ENCODE measurements around the gene FAM222A. TPM values are rescaled to one million over a fixed set of nuclear protein-coding genes. Genes with fewer than 3 reads are reported as not detected.

The FAM222A gene
- total RNA-seq, 5 donors from 2014 or later (not counting 1 experiment from before 2014, with no cell fraction given) = 0.95 to 4.2 (median 1.6) TPM

DNA sequence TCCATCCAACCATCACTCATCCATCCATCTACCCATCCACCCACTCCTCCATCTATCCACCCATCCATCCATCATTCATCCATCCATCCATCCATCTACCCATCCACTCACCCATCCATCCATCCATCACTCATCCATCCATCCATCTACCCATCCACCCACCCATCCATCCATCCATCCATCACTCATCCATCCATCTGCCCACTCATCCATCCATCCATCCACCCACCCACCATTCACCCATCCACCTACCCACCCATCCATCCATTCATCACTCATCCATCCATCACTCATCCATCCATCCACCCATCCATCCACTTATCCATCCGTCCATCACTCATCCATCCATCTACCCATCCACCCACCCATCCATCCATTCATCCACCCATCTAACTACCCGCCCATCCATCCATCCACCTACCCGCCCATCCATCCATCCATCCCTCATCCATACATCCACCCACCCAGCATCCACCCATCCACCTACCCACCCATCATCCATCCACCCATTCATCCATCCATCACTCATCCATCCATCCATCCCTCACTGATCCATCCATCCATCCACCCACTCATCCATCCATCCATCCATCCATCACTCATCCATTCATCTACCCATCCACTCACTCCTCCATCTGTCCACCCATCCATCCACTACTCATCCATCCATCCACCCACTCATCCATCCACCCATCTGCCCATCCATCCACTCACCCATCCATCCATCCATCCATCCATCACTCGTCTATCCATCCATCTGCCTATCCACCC is 95.4 kb downstream of the FAM222A start:
- H3K4me1 ChIP-seq (ENCODE audit: control insufficient read depth in 1 of 2, extremely low read depth in 1 of 2, insufficient read depth in 2 of 2, low read length in 2 of 2) = peaks cover 0 to 5% of the 10 kb centered on the region in 2 experiments
- 80% methylated on average over 4 of the region's 4 CpGs for WGBS (ENCODE audit: insufficient coverage)
- H3K4me3 Mint-ChIP-seq = no peak overlapping the region
- POLR2A ChIA-PET = no interaction called here
- no peaks in the 10 kb centered on the region for H3K36me3 ChIP-seq (ENCODE audit: control insufficient read depth in 2 of 2, extremely low read depth in 1 of 2, insufficient read depth in 1 of 2, low read length in 1 of 2)
- H3K27me3 ChIP-seq (replicated peaks in 1 of 2; ENCODE audit: control insufficient read depth in 2 of 2, extremely low read depth in 1 of 2, insufficient read depth in 2 of 2, low read length in 1 of 2) = peaks cover 0 to 28% of the 10 kb centered on the region in 2 experiments
- no peaks in the 10 kb centered on the region for H3K36me3 Mint-ChIP-seq
- no peak overlapping the region for H3K4me3 ChIP-seq (ENCODE audit: control insufficient read depth in 1 of 2, extremely low read depth in 1 of 2, low read length in 1 of 2)
- no peak for DNase-seq
- CTCF ChIA-PET = interaction anchor here in 1 of 2 donors (1.6 kb wide), 1 partner anchor 37 kb away, joined by 4 read pairs; no protein-coding TSS in a partner anchor
- peaks cover 0 to 3% of the 10 kb centered on the region in 2 donors for H3K27me3 Mint-ChIP-seq
- peaks cover 0 to 2% (median 0%) of the 10 kb centered on the region in 3 donors for H3K4me1 Mint-ChIP-seq
- no peaks in the 10 kb centered on the region for H3K9me3 Mint-ChIP-seq
- H3K9me3 ChIP-seq = no peaks in the 10 kb centered on the region
- H3K27ac Mint-ChIP-seq = no peak overlapping the region
- no peak overlapping the region for H3K27ac ChIP-seq (ENCODE audit: low read length)
- no peak for ATAC-seq (replicated peaks in 1 of 4)

- H3K4me3 Mint-ChIP-seq = no peak overlapping the region
- H3K27ac ChIP-seq (ENCODE audit: low read length) = no peak overlapping the region
Measured at GRCh38 chr12:109810954-109811623, 97.5 kb downstream of the FAM222A start.

GRCh38 chr12:109811624-109811995 is 98.0 kb downstream of the FAM222A start:
- Histone ChIP-seq H3K36me3 (ENCODE audit: control insufficient read depth in 2 of 2, extremely low read depth in 1 of 2, insufficient read depth in 1 of 2, low read length in 1 of 2) (no peaks in the 10 kb centered on the region), H3K4me1 (ENCODE audit: control insufficient read depth in 1 of 2, extremely low read depth in 1 of 2, insufficient read depth in 2 of 2, low read length in 2 of 2) (no peaks in the 10 kb centered on the region), H3K27me3 (replicated peaks in 1 of 2; ENCODE audit: control insufficient read depth in 2 of 2, extremely low read depth in 1 of 2, insufficient read depth in 2 of 2, low read length in 1 of 2) (peaks cover 0 to 35% of the 10 kb centered on the region in 2 experiments), H3K27ac (ENCODE audit: low read length) (no peak overlapping the region), H3K4me3 (ENCODE audit: control insufficient read depth in 1 of 2, extremely low read depth in 1 of 2, low read length in 1 of 2) (no peak overlapping the region), H3K9me3 (no peaks in the 10 kb centered on the region)
- POLR2A ChIA-PET = interaction anchor here in 1 of 2 donors (0.7 kb wide), 1 partner anchor 28 kb away, joined by 4 read pairs; no protein-coding TSS in a partner anchor
- H3K9me3 Mint-ChIP-seq = no peaks in the 10 kb centered on the region
- H3K27me3 Mint-ChIP-seq = peaks cover 0 to 2% of the 10 kb centered on the region in 2 donors
- ATAC-seq (replicated peaks in 1 of 4) (no peak), DNase-seq (no peak)
- H3K36me3 Mint-ChIP-seq = no peaks in the 10 kb centered on the region
- CTCF ChIA-PET = no interaction called here
- H3K4me3 Mint-ChIP-seq = no peak overlapping the region
- no peaks in the 10 kb centered on the region for H3K4me1 Mint-ChIP-seq
- no peak overlapping the region for H3K27ac Mint-ChIP-seq
- 90% methylated on average over 2 of the region's 5 CpGs for WGBS (ENCODE audit: insufficient coverage)

More at GRCh38 chr12:109810954-109811623, 97.5 kb downstream of the FAM222A start:
- Mint-ChIP-seq H3K27ac (no peak overlapping the region), H3K9me3 (no peaks in the 10 kb centered on the region), H3K4me1 (no peaks in the 10 kb centered on the region), H3K36me3 (no peaks in the 10 kb centered on the region), H3K27me3 (peaks cover 0 to 2% of the 10 kb centered on the region in 2 donors)
- Histone ChIP-seq H3K9me3 (no peaks in the 10 kb centered on the region), H3K36me3 (ENCODE audit: control insufficient read depth in 2 of 2, extremely low read depth in 1 of 2, insufficient read depth in 1 of 2, low read length in 1 of 2) (no peaks in the 10 kb centered on the region), H3K4me3 (ENCODE audit: control insufficient read depth in 1 of 2, extremely low read depth in 1 of 2, low read length in 1 of 2) (no peak overlapping the region), H3K27me3 (replicated peaks in 1 of 2; ENCODE audit: control insufficient read depth in 2 of 2, extremely low read depth in 1 of 2, insufficient read depth in 2 of 2, low read length in 1 of 2) (peaks cover 0 to 35% of the 10 kb centered on the region in 2 experiments), H3K4me1 (ENCODE audit: control insufficient read depth in 1 of 2, extremely low read depth in 1 of 2, insufficient read depth in 2 of 2, low read length in 2 of 2) (no peaks in the 10 kb centered on the region)
- ChIA-PET POLR2A (interaction anchor here in 1 of 2 donors (0.6 kb wide), 1 partner anchor 367 kb away, joined by 5 read pairs; no protein-coding TSS in a partner anchor), CTCF (no interaction called here)
- 88% methylated on average over 5 of the region's 10 CpGs for WGBS (ENCODE audit: insufficient coverage)
- no peak for ATAC-seq (replicated peaks in 1 of 4)
- DNase-seq = no peak

- Mint-ChIP-seq H3K9me3 (no peaks in the 10 kb centered on the region), H3K4me1 (no peaks in the 10 kb centered on the region), H3K4me3 (no peak overlapping the region), H3K27me3 (peaks cover 0 to 6% of the 10 kb centered on the region in 2 donors), H3K36me3 (no peaks in the 10 kb centered on the region), H3K27ac (no peak overlapping the region)
- DNase-seq = no peak
- H3K4me3 ChIP-seq (ENCODE audit: control insufficient read depth in 1 of 2, extremely low read depth in 1 of 2, low read length in 1 of 2) = no peak overlapping the region
- no peaks in the 10 kb centered on the region for H3K4me1 ChIP-seq (ENCODE audit: control insufficient read depth in 1 of 2, extremely low read depth in 1 of 2, insufficient read depth in 2 of 2, low read length in 2 of 2)
- peaks cover 0 to 52% of the 10 kb centered on the region in 2 experiments for H3K27me3 ChIP-seq (replicated peaks in 1 of 2; ENCODE audit: control insufficient read depth in 2 of 2, extremely low read depth in 1 of 2, insufficient read depth in 2 of 2, low read length in 1 of 2)
- CTCF ChIA-PET = no interaction called here
- H3K36me3 ChIP-seq (ENCODE audit: control insufficient read depth in 2 of 2, extremely low read depth in 1 of 2, insufficient read depth in 1 of 2, low read length in 1 of 2) = no peaks in the 10 kb centered on the region
- 71% methylated on average over 4 of the region's 6 CpGs for WGBS (ENCODE audit: insufficient coverage)
- no peak overlapping the region for H3K27ac ChIP-seq (ENCODE audit: low read length)
- POLR2A ChIA-PET = no interaction called here
- ATAC-seq (replicated peaks in 1 of 4) = no peak
- no peaks in the 10 kb centered on the region for H3K9me3 ChIP-seq
Measured at GRCh38 chr12:109813810-109814416, 100.3 kb downstream of the FAM222A start.

- Mint-ChIP-seq H3K4me3 (no peak overlapping the region), H3K9me3 (no peaks in the 10 kb centered on the region), H3K4me1 (no peaks in the 10 kb centered on the region), H3K27ac (no peak overlapping the region), H3K36me3 (no peaks in the 10 kb centered on the region), H3K27me3 (peaks cover 4 to 6% of the 10 kb centered on the region in 2 donors)
- ChIA-PET CTCF (interaction anchor here in 1 of 2 donors (0.5 to 1.4 kb wide), 2 partner anchors 10 to 865 kb away, joined by 4 read pairs; no protein-coding TSS in a partner anchor), POLR2A (no interaction called here)
- Histone ChIP-seq H3K9me3 (no peaks in the 10 kb centered on the region), H3K4me1 (ENCODE audit: control insufficient read depth in 1 of 2, extremely low read depth in 1 of 2, insufficient read depth in 2 of 2, low read length in 2 of 2) (no peaks in the 10 kb centered on the region), H3K27ac (ENCODE audit: low read length) (no peak overlapping the region), H3K36me3 (ENCODE audit: control insufficient read depth in 2 of 2, extremely low read depth in 1 of 2, insufficient read depth in 1 of 2, low read length in 1 of 2) (no peaks in the 10 kb centered on the region), H3K4me3 (ENCODE audit: control insufficient read depth in 1 of 2, extremely low read depth in 1 of 2, low read length in 1 of 2) (no peak overlapping the region), H3K27me3 (replicated peaks in 1 of 2; ENCODE audit: control insufficient read depth in 2 of 2, extremely low read depth in 1 of 2, insufficient read depth in 2 of 2, low read length in 1 of 2) (peaks cover 0 to 60% of the 10 kb centered on the region in 2 experiments)
- DNase-seq (no peak), ATAC-seq (replicated peaks in 1 of 4) (no peak)
- WGBS (ENCODE audit: insufficient coverage) = 69% methylated on average over 17 of the region's 20 CpGs
Measured at GRCh38 chr12:109814600-109815150, 101.0 kb downstream of the FAM222A start.

DNA sequence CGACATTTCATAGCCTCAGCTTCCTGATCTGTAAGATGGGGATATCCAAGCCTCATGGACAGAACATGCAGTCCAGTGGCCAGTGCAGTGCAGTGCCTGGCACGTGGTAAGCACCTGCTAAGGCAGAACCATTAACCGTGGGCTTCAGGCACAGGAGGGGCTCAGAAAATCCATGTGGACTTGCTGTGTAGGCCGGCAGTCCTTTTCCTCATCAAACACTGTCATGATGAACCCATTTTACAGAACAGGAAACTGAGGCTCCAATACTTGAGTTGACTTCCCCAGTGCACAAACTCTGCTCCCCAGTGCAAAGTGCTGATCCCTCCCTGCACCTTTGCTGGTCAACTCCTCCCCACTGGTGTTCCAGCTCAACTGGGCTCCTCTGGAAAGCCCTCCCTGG is 101.6 kb downstream of the FAM222A start:
- Histone ChIP-seq H3K36me3 (ENCODE audit: control insufficient read depth in 2 of 2, extremely low read depth in 1 of 2, insufficient read depth in 1 of 2, low read length in 1 of 2) (no peaks in the 10 kb centered on the region), H3K27ac (ENCODE audit: low read length) (no peak overlapping the region), H3K4me3 (ENCODE audit: control insufficient read depth in 1 of 2, extremely low read depth in 1 of 2, low read length in 1 of 2) (no peak overlapping the region), H3K27me3 (replicated peaks in 1 of 2; ENCODE audit: control insufficient read depth in 2 of 2, extremely low read depth in 1 of 2, insufficient read depth in 2 of 2, low read length in 1 of 2) (peaks cover 0 to 58% of the 10 kb centered on the region in 2 experiments), H3K9me3 (no peaks in the 10 kb centered on the region), H3K4me1 (ENCODE audit: control insufficient read depth in 1 of 2, extremely low read depth in 1 of 2, insufficient read depth in 2 of 2, low read length in 2 of 2) (no peaks in the 10 kb centered on the region)
- Mint-ChIP-seq H3K4me3 (no peak overlapping the region), H3K9me3 (no peaks in the 10 kb centered on the region), H3K4me1 (no peaks in the 10 kb centered on the region), H3K27ac (no peak overlapping the region), H3K36me3 (no peaks in the 10 kb centered on the region), H3K27me3 (peaks cover 6 to 8% of the 10 kb centered on the region in 2 donors)
- ATAC-seq (replicated peaks in 1 of 4) (no peak), DNase-seq (no peak)
- POLR2A ChIA-PET = no interaction called here
- CTCF ChIA-PET = interaction anchor here in 1 of 2 donors (0.5 to 1.4 kb wide), 2 partner anchors 11 to 865 kb away, joined by 4 read pairs; no protein-coding TSS in a partner anchor
- WGBS (ENCODE audit: insufficient coverage) = 67% methylated on average over 4 of the region's 4 CpGs
